CD4-positive, alpha-beta memory T cell (primary cell): ENCODE measurements around the gene TCEAL9. TPM values are rescaled to one million over a fixed set of nuclear protein-coding genes. Genes with fewer than 3 reads are reported as not detected.
A peak's percentile ranks its signal among the peaks of the same experiment; 100 is the strongest.
"Not testable (repeated sequence)": the region's sequence is repeated elsewhere in the genome, so short reads cannot be mapped to it uniquely, and the experiment has no call there.

ENCODE experiments used
- CTCF ChIA-PET: fragments of 350-600 bp; sonication (Branson Sonifier 250); formaldehyde crosslinking; loops from one replicate; lab custom pipeline; 2021; ENCODE audit warnings: inconsistent platforms; ENCODE audit not compliant: partially characterized antibody; lab: Charles Lee
- POLR2A ChIA-PET: fragments of 350-600 bp; sonication (Branson Sonifier 250); formaldehyde crosslinking; loops from one replicate; lab custom pipeline; 2021; ENCODE audit not compliant: partially characterized antibody; lab: Charles Lee
- DNase-seq, 5 donors: peaks; one replicate each; pipeline versions ENCODE4 v3.0.0 to v3.0.0-alpha.2; 2020 to 2022; ENCODE audit warnings: mixed read lengths in 1 of 5
- H3K27ac ChIP-seq: one replicate; pipeline ENCODE4 v1.7.0; 2013; ENCODE audit warnings: low read depth, low read length
- H3K27me3 ChIP-seq: 2 replicates; pipeline ENCODE4 v1.7.0; 2013; ENCODE audit warnings: mild to moderate bottlenecking, low read length, moderate library complexity; ENCODE audit not compliant: insufficient read depth
- H3K36me3 ChIP-seq: 2 replicates; pipeline ENCODE4 v1.7.0; 2013; ENCODE audit warnings: mild to moderate bottlenecking, low read length, moderate library complexity; ENCODE audit not compliant: insufficient read depth
- H3K4me1 ChIP-seq: 2 replicates; pipeline ENCODE4 v1.7.0; 2013; ENCODE audit warnings: mild to moderate bottlenecking, low read length, moderate library complexity; ENCODE audit not compliant: insufficient read depth
- H3K4me3 ChIP-seq, 2 donors: one replicate each; pipeline ENCODE4 v1.7.0; 2013; ENCODE audit warnings: low read length in 2 of 2, mild to moderate bottlenecking in 1 of 2
- H3K9me3 ChIP-seq, 2 donors: one replicate each; pipeline ENCODE4 v1.7.0; 2013; ENCODE audit warnings: low read length in 2 of 2, control low read depth in 1 of 2; ENCODE audit not compliant: control insufficient read depth in 1 of 2
- H3K27ac Mint-ChIP-seq, 7 donors: one replicate each; pipeline ENCODE4 v1.8.0; 2020 to 2021; ENCODE audit warnings: mixed read lengths in 7 of 7, mild to moderate bottlenecking in 6 of 7, inconsistent platforms in 3 of 7, moderate library complexity in 3 of 7
- H3K27me3 Mint-ChIP-seq, 2 donors: one replicate each; pipeline ENCODE4 v1.8.0; 2020 to 2021; ENCODE audit warnings: mixed read lengths in 2 of 2
- H3K36me3 Mint-ChIP-seq, 2 donors: one replicate each; pipeline ENCODE4 v1.8.0; 2020 to 2021; ENCODE audit warnings: mixed read lengths in 2 of 2, inconsistent platforms in 1 of 2, mild to moderate bottlenecking in 1 of 2
- H3K4me1 Mint-ChIP-seq, 4 donors: one replicate each; pipeline ENCODE4 v1.8.0; 2020 to 2021; ENCODE audit warnings: mixed read lengths in 4 of 4, mild to moderate bottlenecking in 1 of 4
- H3K4me3 Mint-ChIP-seq, 8 donors: one replicate each; pipeline ENCODE4 v1.8.0; 2020 to 2021; ENCODE audit warnings: mixed read lengths in 8 of 8, mild to moderate bottlenecking in 7 of 8, moderate library complexity in 6 of 8, inconsistent platforms in 3 of 8
- H3K9me3 Mint-ChIP-seq, 8 donors: one replicate each; pipeline ENCODE4 v1.8.0; 2020 to 2021; ENCODE audit warnings: mixed read lengths in 8 of 8, mild to moderate bottlenecking in 5 of 8, inconsistent platforms in 3 of 8, moderate library complexity in 1 of 8
- intact Hi-C: fragments of 100-400 bp; cut with micrococcal nuclease; formaldehyde crosslinking; loops from one replicate; pipeline ENCODE4 v1.15.1; 2023
- polyA plus RNA-seq, 2 donors: library from polyadenylated mRNA; unstranded; fragments of 300-500 nt; fragmentation: Illumina TruSeq; gene quantifications; one replicate each; pipeline ENCODE4 v1.2.3, GENCODE V29; 2021
- total RNA-seq, 2 experiments: library from RNA; stranded (reverse); gene quantifications; one replicate each; pipeline ENCODE4 v1.2.3, GENCODE V29; 2021

Gene TCEAL9
- total and polyA plus RNA-seq, 4 experiments from 2014 or later = 1.0 to 3.0 (median 2.2) TPM

DNA sequence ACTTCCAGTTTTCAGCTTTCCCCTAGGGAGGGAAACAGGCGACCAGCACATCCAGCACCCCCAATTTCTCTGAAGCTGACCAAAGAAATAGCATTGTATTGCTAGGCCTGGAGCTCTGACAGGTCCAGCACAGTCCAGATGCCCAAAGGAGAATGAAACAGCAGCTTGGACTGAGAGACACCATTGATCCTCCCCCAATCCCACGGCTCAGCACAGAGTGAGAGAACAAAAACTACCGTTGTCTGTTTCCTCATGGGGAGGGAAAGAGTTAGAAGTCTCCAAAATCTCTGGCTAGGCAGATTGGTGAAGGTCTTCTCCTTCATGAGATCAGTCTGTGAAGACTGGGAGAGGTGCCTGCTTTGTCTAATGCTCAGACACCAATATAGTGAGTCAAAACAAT, 17.6 kb upstream of the TCEAL9 start:
- intact Hi-C loops = no loop called here
- H3K36me3 ChIP-seq = no peaks in the 10 kb centered on the region
- POLR2A ChIA-PET = no interaction called here
- Mint-ChIP-seq H3K9me3 (no peaks in the 10 kb centered on the region), H3K4me3 (no peak overlapping the region), H3K27ac (no peak overlapping the region), H3K36me3 (no peaks in the 10 kb centered on the region), H3K4me1 (peaks cover 0 to 3% (median 1%) of the 10 kb centered on the region in 4 donors), H3K27me3 (no peaks in the 10 kb centered on the region)
- H3K4me1 ChIP-seq = peaks cover 5% of the 10 kb centered on the region
- CTCF ChIA-PET = interaction anchor here (1.0 to 8.5 kb wide), 2 partner anchors 124 to 151 kb away, joined by 3 to 93 read pairs; no protein-coding TSS in a partner anchor
- H3K27ac ChIP-seq = no peak overlapping the region
- H3K27me3 ChIP-seq = no peaks in the 10 kb centered on the region
- no peak for DNase-seq
- H3K9me3 ChIP-seq = no peaks in the 10 kb centered on the region
- no peak overlapping the region for H3K4me3 ChIP-seq

DNA sequence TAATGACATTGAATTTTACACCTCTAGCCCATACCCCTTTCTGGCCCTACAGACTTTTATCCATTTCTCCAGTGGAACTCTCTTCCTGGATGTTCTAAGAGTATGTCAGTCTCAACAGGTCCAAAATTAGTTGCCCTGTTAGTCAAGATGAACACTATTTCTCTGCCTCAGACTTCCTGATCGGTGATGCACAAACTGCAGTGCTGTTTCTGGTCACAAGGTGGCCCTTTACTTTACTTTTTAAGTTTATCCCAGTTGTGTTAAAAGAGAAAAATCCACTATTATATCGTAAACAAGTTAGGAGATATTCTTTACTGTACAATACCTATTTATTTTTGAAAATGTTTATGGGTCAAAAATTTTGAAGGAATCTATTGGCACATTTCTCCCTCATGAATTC, 13.2 kb upstream of the TCEAL9 start:
- H3K36me3 Mint-ChIP-seq = no peaks in the 10 kb centered on the region
- peaks cover 0 to 1% of the 10 kb centered on the region in 2 donors for H3K27me3 Mint-ChIP-seq
- POLR2A ChIA-PET = no interaction called here
- intact Hi-C loops = loop anchor here (1.0 to 10.0 kb wide), 4 partner anchors 117 to 146 kb away; partner anchors contain the start of gene BEX4
- CTCF ChIA-PET = interaction anchor here (0.8 to 8.5 kb wide), 6 partner anchors 23 to 147 kb away, joined by 4 to 93 read pairs (median 4); no protein-coding TSS in a partner anchor
- H3K4me1 ChIP-seq = peaks cover 5% of the 10 kb centered on the region
- H3K27ac ChIP-seq = no peak overlapping the region
- H3K9me3 Mint-ChIP-seq = no peaks in the 10 kb centered on the region
- H3K9me3 ChIP-seq = no peaks in the 10 kb centered on the region
- no peaks in the 10 kb centered on the region for H3K36me3 ChIP-seq
- peaks cover 0 to 3% (median 1%) of the 10 kb centered on the region in 4 donors for H3K4me1 Mint-ChIP-seq
- peak; percentile 32 to 43 (median 36) for DNase-seq
- no peak overlapping the region for H3K27ac Mint-ChIP-seq
- H3K27me3 ChIP-seq = no peaks in the 10 kb centered on the region
- no peak overlapping the region for H3K4me3 Mint-ChIP-seq
- H3K4me3 ChIP-seq = no peak overlapping the region

DNA sequence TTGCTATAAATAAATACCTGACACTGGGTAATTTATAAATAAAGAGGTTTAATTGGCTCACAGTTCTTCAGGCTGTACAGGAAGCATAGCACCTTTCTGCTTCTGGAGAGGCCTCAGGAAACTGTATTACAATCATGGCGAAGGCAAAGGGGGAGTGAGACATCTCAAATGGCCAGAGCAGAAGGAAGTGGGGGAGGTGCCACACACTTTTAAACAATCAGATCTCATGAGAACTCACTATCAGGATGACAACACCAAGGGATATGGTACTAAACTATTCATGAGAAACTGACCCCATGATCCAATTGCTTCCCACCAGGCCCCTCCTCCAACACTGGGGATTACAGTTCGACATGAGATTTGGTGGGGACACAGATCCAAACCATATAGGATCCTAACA, 11.7 kb upstream of the TCEAL9 start:
- intact Hi-C loops = loop anchor here (10.0 kb wide), 1 partner anchor 130 kb away; the partner anchor contains the start of gene BEX4
- Histone ChIP-seq H3K4me3 (no peak overlapping the region), H3K9me3 (no peaks in the 10 kb centered on the region), H3K36me3 (no peaks in the 10 kb centered on the region), H3K4me1 (peaks cover 5% of the 10 kb centered on the region), H3K27ac (no peak overlapping the region), H3K27me3 (no peaks in the 10 kb centered on the region)
- no peak overlapping the region for H3K27ac Mint-ChIP-seq
- H3K36me3 Mint-ChIP-seq = no peaks in the 10 kb centered on the region
- H3K4me1 Mint-ChIP-seq = peaks cover 0 to 3% (median 1%) of the 10 kb centered on the region in 4 donors
- DNase-seq = no peak
- H3K4me3 Mint-ChIP-seq = no peak overlapping the region
- POLR2A ChIA-PET = no interaction called here
- H3K9me3 Mint-ChIP-seq = no peaks in the 10 kb centered on the region
- CTCF ChIA-PET = no interaction called here
- peaks cover 0 to 1% of the 10 kb centered on the region in 2 donors for H3K27me3 Mint-ChIP-seq

DNA sequence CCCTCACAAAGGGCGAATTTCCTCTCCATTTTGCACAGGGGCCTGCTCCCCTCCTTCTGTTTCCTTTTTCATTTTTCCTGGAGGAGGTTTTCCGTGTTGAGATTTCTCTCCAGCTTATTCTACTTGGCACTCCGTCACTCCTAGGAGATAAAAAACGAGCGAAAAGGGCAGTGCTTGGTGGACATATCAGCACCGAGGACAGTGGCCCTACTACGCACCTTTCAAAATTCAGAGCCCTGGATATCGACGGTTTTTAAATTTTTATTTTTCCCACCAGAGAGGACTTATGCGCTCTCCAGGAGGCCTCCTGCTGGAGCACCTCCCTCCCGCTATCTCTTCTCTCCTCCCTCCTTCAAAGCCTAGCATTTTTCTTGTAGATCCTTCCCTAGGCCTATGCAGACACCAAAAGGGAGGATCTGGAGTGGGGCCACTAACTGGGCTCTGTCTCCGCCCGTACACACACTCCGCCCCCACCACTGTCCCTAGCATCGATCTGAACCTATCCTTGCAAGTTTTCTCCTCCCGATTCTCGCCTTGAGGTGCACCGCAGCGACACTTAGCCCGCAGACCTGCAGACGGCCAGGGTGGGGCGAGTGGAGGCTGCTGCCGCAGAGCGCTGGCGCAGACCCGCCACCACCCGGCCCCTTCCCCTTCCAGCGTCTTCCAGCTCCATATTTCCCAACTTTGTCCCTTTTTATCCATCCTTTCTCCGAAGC, 8.5 kb upstream of the TCEAL9 start:
- Histone ChIP-seq H3K9me3 (no peaks in the 10 kb centered on the region), H3K4me3 (no peak overlapping the region), H3K27me3 (no peaks in the 10 kb centered on the region), H3K4me1 (peaks cover 5% of the 10 kb centered on the region), H3K27ac (no peak overlapping the region), H3K36me3 (no peaks in the 10 kb centered on the region)
- no peak for DNase-seq
- H3K27ac Mint-ChIP-seq = peak overlapping the region in 1 of 7 donors; percentile 75
- ChIA-PET POLR2A (no interaction called here), CTCF (interaction anchor here (1.6 kb wide), 1 partner anchor 114 kb away, joined by 5 read pairs; no protein-coding TSS in a partner anchor)
- no peak overlapping the region for H3K4me3 Mint-ChIP-seq
- no peaks in the 10 kb centered on the region for H3K36me3 Mint-ChIP-seq
- H3K4me1 Mint-ChIP-seq = peaks cover 0 to 3% (median 1%) of the 10 kb centered on the region in 4 donors
- H3K9me3 Mint-ChIP-seq = no peaks in the 10 kb centered on the region
- H3K27me3 Mint-ChIP-seq = peaks cover 0 to 1% of the 10 kb centered on the region in 2 donors
- intact Hi-C loops = loop anchor here (10.0 kb wide), 1 partner anchor 133 kb away; the partner anchor contains the start of gene BEX4

DNA sequence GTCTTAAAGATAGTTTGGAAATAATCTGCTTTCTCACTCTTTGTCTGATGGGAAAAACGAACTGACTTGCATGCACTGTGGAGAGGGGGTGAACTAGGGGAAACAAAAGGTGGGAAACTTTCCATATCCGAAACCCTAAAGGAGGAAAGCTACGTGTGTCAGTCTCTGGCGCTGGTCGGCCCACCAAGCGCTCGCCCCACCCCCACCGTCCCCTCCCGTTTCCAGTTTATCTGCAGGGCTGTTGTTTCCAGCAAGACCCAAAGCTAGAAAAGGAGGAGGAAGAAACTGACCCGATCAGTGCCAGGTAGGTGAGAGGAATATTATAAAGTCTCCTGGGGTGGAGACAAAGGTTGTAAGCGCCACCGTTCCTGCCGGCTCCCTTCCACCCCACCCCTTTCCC, 552 bp downstream of the TCEAL9 start:
- no peak overlapping the region for H3K27ac ChIP-seq
- Mint-ChIP-seq H3K27ac (peak overlapping the region in 2 of 7 donors; percentile 44 to 48), H3K4me3 (peak overlapping the region; percentile 82 to 89 (median 86)), H3K9me3 (no peaks in the 10 kb centered on the region), H3K4me1 (peaks cover 5 to 16% (median 10%) of the 10 kb centered on the region in 4 donors), H3K36me3 (no peaks in the 10 kb centered on the region), H3K27me3 (peaks cover 2 to 3% of the 10 kb centered on the region in 2 donors)
- ChIA-PET CTCF (interaction anchor here (1.1 kb wide), 1 partner anchor 107 kb away, joined by 3 read pairs; no protein-coding TSS in a partner anchor), POLR2A (no interaction called here)
- no peak for DNase-seq
- H3K36me3 ChIP-seq = no peaks in the 10 kb centered on the region
- H3K4me1 ChIP-seq = peaks cover 8% of the 10 kb centered on the region
- H3K27me3 ChIP-seq = no peaks in the 10 kb centered on the region
- H3K9me3 ChIP-seq = no peaks in the 10 kb centered on the region
- intact Hi-C loops = no loop called here
- peak overlapping the region in 1 of 2 donors; percentile 34 for H3K4me3 ChIP-seq

DNA sequence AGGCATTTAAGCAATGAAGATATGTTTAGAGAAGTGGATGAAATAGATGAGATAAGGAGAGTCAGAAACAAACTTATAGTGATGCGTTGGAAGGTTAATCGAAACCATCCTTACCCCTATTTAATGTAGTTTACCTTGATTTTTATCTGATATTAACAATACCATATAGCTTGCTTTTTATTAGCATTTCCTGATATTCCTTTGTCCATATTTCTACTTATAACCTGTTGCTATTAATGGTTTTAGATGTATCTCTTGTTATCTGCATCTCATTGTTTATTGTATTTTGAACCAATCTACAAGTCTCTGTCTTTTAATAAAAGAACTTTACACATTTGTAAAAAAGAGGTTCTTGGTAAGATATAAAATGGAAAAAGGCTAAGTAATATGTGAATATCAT, 1.6 kb downstream of the TCEAL9 start:
- Histone ChIP-seq H3K36me3 (no peaks in the 10 kb centered on the region), H3K27me3 (no peaks in the 10 kb centered on the region), H3K4me1 (peaks cover 8% of the 10 kb centered on the region), H3K27ac (no peak overlapping the region), H3K4me3 (no peak overlapping the region), H3K9me3 (no peaks in the 10 kb centered on the region)
- peaks cover 5 to 16% (median 10%) of the 10 kb centered on the region in 4 donors for H3K4me1 Mint-ChIP-seq
- intact Hi-C loops = no loop called here
- DNase-seq = no peak
- H3K4me3 Mint-ChIP-seq = no peak overlapping the region
- no peaks in the 10 kb centered on the region for H3K9me3 Mint-ChIP-seq
- H3K27me3 Mint-ChIP-seq = peaks cover 2 to 3% of the 10 kb centered on the region in 2 donors
- H3K27ac Mint-ChIP-seq = no peak overlapping the region
- no peaks in the 10 kb centered on the region for H3K36me3 Mint-ChIP-seq
- ChIA-PET POLR2A (no interaction called here), CTCF (interaction anchor here (1.1 kb wide), 1 partner anchor 106 kb away, joined by 3 read pairs; no protein-coding TSS in a partner anchor)

DNA sequence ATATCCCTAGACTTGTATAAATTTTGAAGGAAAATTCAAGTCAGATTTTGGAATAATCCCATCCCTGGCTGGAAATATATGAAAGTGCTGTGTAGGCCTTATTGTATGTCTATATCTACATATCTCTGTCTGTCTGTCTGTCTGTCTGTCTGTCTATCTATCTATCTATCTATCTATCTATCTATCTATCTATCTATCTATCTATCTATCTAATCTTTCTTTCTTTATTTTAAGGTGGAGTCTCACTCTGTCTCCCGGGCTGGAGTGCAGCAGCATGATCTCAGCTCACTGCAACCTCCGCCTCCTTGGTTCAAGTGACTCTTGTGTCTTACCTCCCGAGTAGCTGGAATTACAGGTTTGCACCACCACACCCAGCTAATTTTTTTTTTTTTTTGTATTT, 3.3 kb downstream of the TCEAL9 start:
- H3K27ac Mint-ChIP-seq, H3K9me3 ChIP-seq, H3K9me3 Mint-ChIP-seq, H3K36me3 Mint-ChIP-seq, DNase-seq, CTCF ChIA-PET, H3K36me3 ChIP-seq, H3K27ac ChIP-seq, H3K4me3 Mint-ChIP-seq, H3K27me3 Mint-ChIP-seq, H3K4me3 ChIP-seq, H3K4me1 ChIP-seq, H3K27me3 ChIP-seq, POLR2A ChIA-PET, intact Hi-C loops: not testable (repeated sequence)
- H3K4me1 Mint-ChIP-seq = peaks cover 5 to 16% (median 10%) of the 10 kb centered on the region in 4 donors
